Measurements from ENCODE around the gene ESCO1. TPM values are rescaled to one million over a fixed set of nuclear protein-coding genes. Genes with fewer than 3 reads are reported as not detected.
"Not testable (repeated sequence)": the region's sequence is repeated elsewhere in the genome, so short reads cannot be mapped to it uniquely, and the experiment has no call there.

Gene ESCO1
- total RNA-seq, 1 experiment from 2014 or later: 7.3 TPM

DNA sequence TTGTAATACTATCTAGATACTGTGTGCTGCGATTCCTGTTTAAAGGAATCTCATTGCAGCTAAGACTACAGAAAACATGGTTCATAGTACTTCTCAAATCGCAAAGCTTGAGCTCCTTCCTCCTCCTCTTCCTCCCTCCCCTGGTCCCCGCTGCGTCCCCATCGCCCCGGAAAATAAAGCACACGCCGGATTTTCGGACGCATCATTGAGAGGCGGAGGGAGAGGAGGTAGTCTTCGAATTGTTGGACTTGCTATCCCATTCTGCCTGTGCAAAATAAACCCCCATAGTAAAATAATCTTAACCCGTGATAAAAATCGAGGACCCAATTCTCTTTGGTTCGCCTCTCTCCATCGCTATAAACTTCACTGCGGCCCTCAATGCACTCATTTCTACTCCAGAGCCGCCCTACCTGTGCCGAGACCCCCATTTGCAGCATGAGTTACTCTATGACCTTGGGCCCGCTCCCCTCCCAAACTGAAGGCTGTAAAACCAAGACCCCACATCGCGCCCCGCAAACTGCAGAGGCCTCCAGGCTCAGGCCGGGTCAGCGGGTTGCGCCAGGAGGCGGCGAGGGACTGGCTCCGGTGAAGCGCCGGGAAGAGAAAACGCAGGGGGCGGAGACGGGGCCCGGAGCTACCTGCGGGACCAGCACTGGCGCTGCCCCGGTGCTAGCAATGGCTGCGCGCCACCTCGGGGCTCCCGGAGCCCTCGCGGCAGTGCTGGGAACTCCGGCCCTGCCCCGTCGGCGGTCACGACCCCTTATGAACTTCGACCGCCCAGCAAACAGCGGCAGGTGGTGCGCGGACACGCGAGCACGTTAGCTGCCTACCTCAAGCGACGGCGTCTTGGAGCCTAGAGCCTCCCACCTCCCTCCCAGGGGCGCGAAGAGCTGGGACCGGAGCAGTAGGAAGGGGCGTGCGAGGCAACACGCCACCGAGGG lies 649 bp downstream of the ESCO1 start:
- Histone ChIP-seq H3K36me3 (peaks cover 2% of the 10 kb centered on the region; the same call in 1 of the 2 replicates), H3K9me3 (no peaks in the 10 kb centered on the region), H3K4me3 (peak overlapping the region; percentile 91), H3K27me3 (no peaks in the 10 kb centered on the region)
- DNase-seq: no peak

DNA sequence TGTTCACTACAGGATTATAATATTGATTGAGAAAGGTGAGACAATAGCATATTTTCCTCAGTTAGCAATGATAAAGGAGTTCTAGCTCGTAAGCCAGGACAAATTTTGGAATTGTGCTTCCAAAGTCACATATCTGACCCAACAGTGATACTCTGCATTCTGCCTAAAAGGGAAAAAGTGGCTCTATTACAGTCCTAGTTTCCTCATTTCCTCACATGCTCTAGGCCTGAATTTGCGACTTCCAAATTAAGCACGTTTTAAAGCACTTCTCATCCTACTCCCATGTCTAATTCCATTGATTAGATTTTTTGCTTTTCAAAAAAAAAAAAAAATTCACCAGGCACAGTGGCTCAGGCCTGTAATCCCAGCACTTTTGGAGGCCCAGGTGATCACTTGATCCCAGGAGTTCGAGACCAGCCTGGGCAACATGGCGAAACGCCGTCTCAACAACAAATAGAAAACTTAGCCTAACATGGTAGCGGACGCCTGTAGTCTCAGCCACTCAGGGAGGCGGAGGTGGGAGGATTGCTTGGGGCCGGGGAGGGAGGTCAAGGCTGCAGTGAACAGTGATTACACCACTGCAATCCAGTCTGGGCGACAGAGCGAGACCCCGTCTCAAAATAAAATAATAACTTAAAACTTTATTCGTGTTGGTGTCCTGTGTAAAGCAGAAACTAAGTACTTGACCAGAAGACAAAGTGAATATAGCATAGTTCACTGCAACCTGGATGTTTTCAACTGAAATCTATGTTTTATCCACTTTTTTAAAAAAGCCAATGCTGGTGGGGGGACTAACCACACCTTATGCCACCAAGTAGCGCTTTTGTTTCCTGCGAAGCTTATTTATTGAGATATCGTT lies 1.5 kb downstream of the ESCO1 start:
- DNase-seq: no peak
- H3K27me3 ChIP-seq: no peaks in the 10 kb centered on the region

DNA sequence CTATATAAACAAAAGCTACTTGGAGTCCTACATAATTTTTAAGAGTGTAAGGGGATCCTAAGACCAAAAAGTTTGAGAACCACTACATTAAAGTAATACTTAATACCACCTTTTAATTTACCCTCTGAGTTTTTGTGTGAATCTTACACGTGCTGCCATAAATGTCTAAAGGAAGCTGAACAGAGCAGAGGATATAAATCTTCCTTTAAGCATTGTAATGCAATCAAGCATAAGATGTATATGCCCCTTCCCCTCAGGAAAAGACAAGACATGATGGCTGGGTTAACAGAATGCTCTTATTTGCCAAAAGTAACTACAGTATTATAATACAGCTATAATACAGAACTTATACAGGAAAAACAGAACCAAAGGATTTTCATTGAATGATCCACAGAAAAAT lies 2.9 kb downstream of the ESCO1 start:
- no peaks in the 10 kb centered on the region for H3K9me3 ChIP-seq
- no peaks in the 10 kb centered on the region for H3K27me3 ChIP-seq
- no peak for DNase-seq
- H3K36me3 ChIP-seq: peaks cover 2% of the 10 kb centered on the region; the same call in 1 of the 2 replicates
- no peak overlapping the region for H3K4me3 ChIP-seq

More for the DNA sequence above, 1.5 kb downstream of the ESCO1 start:
- H3K4me3 ChIP-seq: peak overlapping the region; percentile 91
- H3K9me3 ChIP-seq: no peaks in the 10 kb centered on the region
- peaks cover 2% of the 10 kb centered on the region; the same call in 1 of the 2 replicates for H3K36me3 ChIP-seq

DNA sequence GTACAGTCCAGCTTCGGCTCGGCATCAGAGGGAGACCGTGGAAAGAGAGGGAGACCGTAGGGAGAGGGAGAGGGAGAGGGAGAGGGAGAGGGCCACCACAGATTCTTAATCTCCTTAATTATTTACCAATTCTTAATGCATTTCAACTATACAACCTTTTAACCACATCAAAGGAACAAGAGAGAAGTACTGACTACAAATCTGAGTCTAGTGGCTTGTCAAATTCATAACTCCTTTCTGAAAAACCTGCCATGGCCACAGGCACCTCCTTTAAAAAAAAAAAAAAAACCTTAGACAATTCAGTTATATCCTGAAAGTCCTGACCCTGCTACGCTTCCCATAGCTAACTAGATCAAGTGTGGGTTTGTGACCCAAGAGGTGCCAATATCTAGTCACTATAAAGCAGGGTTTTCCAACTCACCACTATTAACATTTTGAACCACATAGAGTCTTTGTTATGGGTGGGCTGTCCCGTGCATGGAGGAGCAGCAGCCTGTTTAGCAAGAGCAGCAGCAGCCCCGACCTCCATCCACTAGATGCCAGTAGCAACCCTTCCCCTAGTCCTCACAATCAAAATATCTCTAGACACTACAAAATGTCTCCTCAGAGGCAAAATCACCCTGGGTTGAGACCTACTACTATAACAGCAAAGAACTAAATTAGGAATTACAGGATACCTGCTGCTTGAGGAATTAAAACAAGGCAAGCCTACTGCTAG lies 6.8 kb downstream of the ESCO1 start:
- DNase-seq: no peak
- Histone ChIP-seq H3K27me3 (no peaks in the 10 kb centered on the region), H3K9me3 (no peaks in the 10 kb centered on the region), H3K36me3 (peaks cover 5% of the 10 kb centered on the region; the same call in 1 of the 2 replicates), H3K4me3 (no peak overlapping the region)

DNA sequence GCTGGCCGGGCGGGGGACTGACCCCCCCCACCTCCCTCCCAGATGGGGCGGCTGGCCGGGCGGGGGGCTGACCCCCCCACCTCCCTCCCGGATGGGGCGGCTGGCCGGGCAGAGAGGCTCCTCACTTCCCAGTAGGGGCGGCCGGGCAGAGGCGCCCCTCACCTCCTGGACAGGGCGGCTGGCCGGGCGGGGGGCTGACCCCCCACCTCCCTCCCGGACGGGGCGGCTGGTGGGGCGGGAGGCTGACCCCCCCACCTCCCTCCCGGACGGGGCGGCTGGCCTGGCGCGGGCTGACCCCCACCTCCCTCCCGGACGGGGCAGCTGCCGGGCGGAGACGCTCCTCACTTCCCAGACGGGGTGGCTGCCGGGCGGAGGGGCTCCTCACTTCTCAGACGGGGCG lies 8.1 kb downstream of the ESCO1 start:
- not testable (repeated sequence) for H3K9me3 ChIP-seq, DNase-seq, H3K4me3 ChIP-seq, H3K36me3 ChIP-seq, H3K27me3 ChIP-seq

DNA sequence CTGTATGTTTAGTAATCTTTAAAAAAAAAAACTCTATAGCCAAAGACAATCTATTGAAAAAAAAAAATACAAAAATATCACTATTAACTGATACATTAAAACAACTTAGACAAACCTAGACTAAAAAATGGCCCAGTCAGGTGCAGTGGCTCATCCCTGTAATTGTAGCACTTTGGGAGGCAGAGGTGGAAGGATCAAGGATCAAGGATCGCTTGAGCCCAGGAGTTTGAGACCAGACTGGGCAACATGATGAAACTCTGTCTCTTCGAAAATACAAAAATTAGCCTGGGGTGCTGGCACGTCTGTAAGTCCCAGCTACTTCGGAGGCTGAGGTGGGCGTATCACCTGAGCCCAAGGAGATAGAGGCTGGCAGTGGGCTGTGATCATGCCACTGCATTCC lies 16.1 kb downstream of the ESCO1 start:
- no peak overlapping the region for H3K4me3 ChIP-seq
- H3K36me3 ChIP-seq: no peaks in the 10 kb centered on the region
- H3K9me3 ChIP-seq: no peaks in the 10 kb centered on the region
- no peak for DNase-seq
- no peaks in the 10 kb centered on the region for H3K27me3 ChIP-seq

DNA sequence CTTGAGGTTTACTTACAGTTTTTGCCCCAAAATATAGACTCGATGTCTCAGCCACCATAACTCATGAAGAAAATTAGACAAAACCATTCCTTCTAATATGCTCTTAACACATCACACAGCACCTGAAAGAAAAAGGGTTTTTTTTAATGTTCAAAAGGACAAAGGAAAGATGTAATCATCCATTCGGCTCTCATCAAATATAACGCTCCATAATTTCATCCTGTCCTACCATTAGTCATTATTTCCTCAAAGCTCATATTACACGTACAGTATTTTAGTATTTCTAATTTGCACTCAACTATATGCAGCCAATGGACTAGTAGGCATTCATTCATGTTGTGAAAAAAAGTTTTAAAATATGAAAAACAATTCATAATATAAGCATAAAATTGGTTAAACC lies 24.8 kb downstream of the ESCO1 start:
- Histone ChIP-seq H3K36me3 (peaks cover 32% of the 10 kb centered on the region), H3K27me3 (no peaks in the 10 kb centered on the region), H3K4me3 (no peak overlapping the region), H3K9me3 (no peaks in the 10 kb centered on the region)
- DNase-seq: no peak

DNA sequence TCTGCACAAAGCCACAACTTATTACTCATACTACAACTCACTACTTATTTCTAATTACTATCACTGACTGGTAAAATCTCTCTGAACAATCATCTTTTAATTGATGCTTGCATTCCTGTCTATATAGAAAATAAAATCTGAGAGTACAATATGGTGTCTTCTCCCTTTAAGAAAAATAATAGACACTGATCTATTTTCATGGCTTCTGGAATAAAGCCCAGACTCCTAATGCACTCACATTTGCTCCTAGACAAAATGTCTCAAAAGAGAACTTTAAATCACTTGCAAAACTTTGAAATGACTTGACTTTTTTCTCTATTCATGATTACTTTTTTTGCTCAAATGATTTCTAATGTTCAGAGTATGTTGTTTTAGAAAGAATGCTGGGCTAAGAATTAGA lies 28.7 kb downstream of the ESCO1 start:
- H3K9me3 ChIP-seq: no peaks in the 10 kb centered on the region
- H3K36me3 ChIP-seq: peaks cover 44% of the 10 kb centered on the region
- H3K27me3 ChIP-seq: no peaks in the 10 kb centered on the region
- H3K4me3 ChIP-seq: no peak overlapping the region
- no peak for DNase-seq

DNA sequence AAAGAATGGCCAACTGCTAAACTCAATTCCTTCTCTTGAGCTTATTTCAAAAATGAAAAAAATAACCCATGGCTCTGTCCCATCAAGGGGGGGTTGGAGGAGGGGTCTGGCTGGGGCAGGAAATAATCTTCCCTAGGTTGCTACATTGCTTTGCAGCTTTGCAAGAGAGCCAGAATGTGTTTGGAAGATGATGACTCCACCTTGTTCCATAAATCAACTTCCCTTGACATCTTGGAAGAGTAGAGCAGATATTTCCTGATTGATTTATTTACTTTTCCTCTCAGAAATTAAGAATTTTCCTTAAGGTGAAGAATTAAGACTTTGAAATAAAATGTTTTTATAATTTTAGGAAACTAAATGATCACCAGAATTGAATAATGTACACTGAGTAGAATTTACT lies 41.3 kb downstream of the ESCO1 start:
- Histone ChIP-seq H3K27me3 (no peaks in the 10 kb centered on the region), H3K4me3 (no peak overlapping the region), H3K36me3 (peaks cover 22% of the 10 kb centered on the region), H3K9me3 (no peaks in the 10 kb centered on the region)
- no peak for DNase-seq

DNA sequence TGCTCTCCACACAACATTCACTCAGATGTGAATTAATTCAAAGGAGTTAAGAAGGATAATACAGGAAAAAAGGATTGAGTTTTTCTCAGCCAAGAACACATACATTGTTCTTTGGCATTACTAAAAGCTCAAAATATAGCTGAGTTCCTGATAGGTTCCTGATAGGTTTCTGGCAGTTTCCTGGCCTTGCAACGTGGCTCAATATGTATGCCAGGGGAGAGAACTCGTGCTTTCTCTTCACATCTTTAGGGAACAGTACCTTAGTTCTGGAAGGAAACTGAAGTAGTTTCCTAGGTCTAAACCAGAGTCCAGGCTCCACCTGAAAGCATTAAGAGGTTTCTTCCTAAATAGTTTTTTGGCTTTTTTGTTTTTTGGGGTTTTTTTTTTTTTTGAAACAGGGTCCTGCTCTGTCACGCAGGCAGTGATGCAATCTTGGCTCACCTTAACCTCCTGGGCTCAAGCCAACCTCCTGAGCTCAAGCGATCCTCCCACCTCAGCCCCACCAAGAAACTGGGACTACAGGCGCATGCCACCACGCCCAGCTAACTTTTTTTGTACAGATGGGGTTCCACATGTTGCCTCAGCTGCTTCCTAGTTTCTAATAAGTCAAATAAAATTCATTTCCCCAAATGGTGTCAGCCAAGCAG lies 42.8 kb downstream of the ESCO1 start:
- DNase-seq: no peak
- Histone ChIP-seq H3K27me3 (no peaks in the 10 kb centered on the region), H3K36me3 (peaks cover 22% of the 10 kb centered on the region), H3K4me3 (no peak overlapping the region), H3K9me3 (no peaks in the 10 kb centered on the region)

DNA sequence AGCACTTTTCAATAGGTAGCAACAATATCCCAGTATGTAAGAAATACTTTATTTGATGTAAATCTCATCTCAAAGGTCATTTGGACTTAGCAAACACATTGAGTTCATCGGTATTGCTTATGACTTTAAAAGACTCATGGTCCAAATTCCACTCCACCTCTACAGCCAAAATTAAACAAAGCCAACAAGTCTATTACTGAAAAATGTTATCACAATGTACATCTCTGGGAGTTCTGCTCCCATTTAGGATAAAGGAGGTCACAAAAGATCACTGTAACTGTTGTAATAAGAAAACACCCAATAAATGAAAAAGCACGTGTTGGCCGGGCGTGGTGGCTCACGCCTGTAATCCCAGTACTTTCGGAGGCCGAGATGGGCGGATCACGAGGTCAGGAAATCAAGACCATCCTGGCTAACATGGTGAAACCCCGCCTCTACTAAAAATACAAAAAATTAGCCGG lies 50.0 kb downstream of the ESCO1 start:
- no peak overlapping the region for H3K4me3 ChIP-seq
- no peak for DNase-seq
- no peaks in the 10 kb centered on the region for H3K27me3 ChIP-seq
- H3K9me3 ChIP-seq: no peaks in the 10 kb centered on the region
- H3K36me3 ChIP-seq: peaks cover 11% of the 10 kb centered on the region

DNA sequence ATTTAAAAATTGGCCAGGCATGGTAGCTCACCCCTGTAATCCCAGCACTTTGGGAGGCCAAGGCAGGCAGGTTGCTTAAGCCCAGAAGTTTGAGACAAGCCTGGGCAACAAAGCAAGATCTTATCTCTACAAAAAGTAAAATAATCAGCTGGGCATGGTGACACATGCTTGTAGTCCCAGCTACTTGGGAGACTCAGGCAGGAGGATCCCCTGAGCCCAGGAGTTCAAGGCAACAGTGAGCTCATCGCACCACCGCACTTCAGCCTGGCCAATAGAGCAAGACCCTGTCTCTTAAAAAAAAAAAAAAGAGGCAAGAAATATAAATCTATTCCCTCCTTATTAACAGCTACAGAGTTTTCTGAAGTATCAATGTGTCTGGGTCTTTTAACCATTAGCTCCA lies 51.9 kb downstream of the ESCO1 start:
- Histone ChIP-seq H3K4me3 (no peak overlapping the region), H3K9me3 (no peaks in the 10 kb centered on the region), H3K27me3 (no peaks in the 10 kb centered on the region), H3K36me3 (peaks cover 9% of the 10 kb centered on the region)
- DNase-seq: no peak

DNA sequence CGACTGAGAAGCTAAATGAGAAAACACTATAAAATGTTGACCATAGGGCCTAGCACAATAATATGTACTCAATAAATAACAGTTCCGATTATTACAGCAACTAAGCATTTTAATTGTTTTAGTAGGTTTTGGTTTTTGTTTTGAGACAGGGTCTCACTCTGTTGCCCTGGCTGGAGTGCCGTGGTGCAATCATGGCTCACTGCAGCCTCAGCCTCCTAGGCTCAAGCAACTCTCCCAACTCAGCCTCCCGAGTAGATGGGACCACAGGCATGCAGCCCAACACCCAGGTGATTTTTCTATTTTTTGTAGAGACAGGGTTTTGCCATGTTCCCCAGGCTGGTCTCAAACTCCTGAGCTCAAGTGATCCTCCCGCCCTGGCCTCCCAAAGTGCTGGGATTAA lies 54.1 kb downstream of the ESCO1 start:
- no peaks in the 10 kb centered on the region for H3K27me3 ChIP-seq
- no peak overlapping the region for H3K4me3 ChIP-seq
- DNase-seq: no peak
- H3K36me3 ChIP-seq: peaks cover 9% of the 10 kb centered on the region
- no peaks in the 10 kb centered on the region for H3K9me3 ChIP-seq

DNA sequence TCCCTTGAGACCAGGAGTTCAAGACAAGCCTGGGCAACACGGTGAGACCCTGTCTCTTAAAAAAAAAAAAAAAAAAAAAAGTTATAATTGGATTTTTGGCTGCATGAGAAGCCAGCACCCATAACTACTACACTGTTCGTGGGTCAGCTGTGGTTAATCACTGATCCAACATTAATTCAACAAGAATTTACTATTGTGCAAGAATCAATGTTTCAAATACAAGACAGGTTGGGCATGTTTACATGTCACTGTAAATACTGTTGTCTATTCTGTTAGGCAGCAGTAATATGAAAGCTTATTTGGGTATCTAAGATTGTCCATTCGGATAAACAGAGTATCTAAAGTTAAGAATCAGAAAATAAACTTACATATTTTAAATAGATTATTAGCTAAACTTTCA lies 62.3 kb downstream of the ESCO1 start:
- Histone ChIP-seq H3K4me3 (no peak overlapping the region), H3K36me3 (peaks cover 14% of the 10 kb centered on the region), H3K9me3 (no peaks in the 10 kb centered on the region), H3K27me3 (no peaks in the 10 kb centered on the region)
- no peak for DNase-seq

DNA sequence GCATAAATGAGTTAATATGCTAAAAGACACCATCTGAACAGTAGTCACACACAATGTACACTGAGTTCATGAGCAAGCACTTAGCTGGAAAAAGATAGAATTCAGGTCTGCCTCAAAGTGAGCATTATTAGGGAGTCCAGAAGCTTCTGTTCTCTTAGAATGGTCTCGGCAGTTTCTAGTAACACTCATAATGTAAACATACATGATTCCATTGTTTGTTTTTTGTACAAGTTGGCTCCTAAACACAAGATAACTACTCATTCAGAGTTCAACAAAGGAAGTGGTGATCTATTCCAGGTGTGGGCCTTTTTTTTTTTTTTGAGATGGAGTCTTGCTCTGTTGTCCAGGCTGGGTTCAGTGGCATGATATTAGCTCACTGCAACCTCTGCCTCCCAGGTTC lies 66.2 kb downstream of the ESCO1 start:
- Histone ChIP-seq H3K36me3 (peaks cover 29% of the 10 kb centered on the region), H3K9me3 (no peaks in the 10 kb centered on the region), H3K4me3 (no peak overlapping the region), H3K27me3 (no peaks in the 10 kb centered on the region)
- DNase-seq: no peak

DNA sequence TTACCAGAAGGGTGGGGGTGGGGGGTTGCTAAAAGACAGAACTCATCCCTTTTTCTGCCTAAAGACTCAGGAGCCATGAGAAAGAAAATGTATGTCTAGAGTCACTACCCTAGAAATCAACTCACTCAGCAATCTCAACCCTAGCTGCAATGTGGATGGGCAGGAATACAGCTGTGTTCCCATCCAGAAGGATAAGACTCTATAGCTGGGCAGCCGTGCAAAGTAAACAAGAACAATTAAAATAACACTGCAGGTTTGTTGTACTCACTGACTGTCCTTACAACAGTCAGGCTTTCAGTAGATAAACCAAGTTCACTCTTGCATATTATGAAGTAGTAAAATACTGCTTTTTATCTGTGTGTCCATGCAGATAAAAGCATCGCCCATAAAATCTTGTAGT lies 74.0 kb downstream of the ESCO1 start:
- Histone ChIP-seq H3K4me3 (no peak overlapping the region), H3K36me3 (peaks cover 15% of the 10 kb centered on the region), H3K27me3 (no peaks in the 10 kb centered on the region), H3K9me3 (no peaks in the 10 kb centered on the region)
- DNase-seq: no peak

Data from MG63 (cell line).